ENCODE results near the gene SCNM1.

SCNM1 gene

GRCh38 chr1:151165738-151166504 is at the start of gene SCNM1, which contains the start of gene LYSMD1:
TSS of gene SCNM1 (plus strand) at chr1:151166144. CDS start at chr1:151166153, 9 bp downstream.
TSS of gene LYSMD1 (minus strand) at chr1:151165902. CDS start at chr1:151165258, 644 bp downstream.
- DNase-seq (ENCODE audit: low read depth in 2 of 2): peak; percentile 98

GRCh38 chr1:151124763-151125403 is 41.1 kb upstream of the SCNM1 start:
- no peak for DNase-seq (ENCODE audit: low read depth in 2 of 2)

- DNase-seq (ENCODE audit: low read depth in 2 of 2): no peak
These were observed 37.1 kb upstream of the SCNM1 start for GRCh38 chr1:151128800-151129199.

- DNase-seq (ENCODE audit: low read depth in 2 of 2): peak; percentile 70 to 77
These were observed 34.9 kb upstream of the SCNM1 start for GRCh38 chr1:151130987-151131586.

GRCh38 chr1:151131701-151132334 is 34.1 kb upstream of the SCNM1 start:
- no peak for DNase-seq (ENCODE audit: low read depth in 2 of 2)

GRCh38 chr1:151132335-151133017 is 33.5 kb upstream of the SCNM1 start:
- DNase-seq (ENCODE audit: low read depth in 2 of 2): no peak

- DNase-seq (ENCODE audit: low read depth in 2 of 2): no peak
These were observed 32.7 kb upstream of the SCNM1 start for GRCh38 chr1:151133018-151133806.

- no peak for DNase-seq (ENCODE audit: low read depth in 2 of 2)
These were observed 31.5 kb upstream of the SCNM1 start for GRCh38 chr1:151134396-151134795.

GRCh38 chr1:151134991-151135390 is 31.0 kb upstream of the SCNM1 start:
- no peak for DNase-seq (ENCODE audit: low read depth in 2 of 2)

GRCh38 chr1:151135433-151136385 is 30.2 kb upstream of the SCNM1 start:
- DNase-seq (ENCODE audit: low read depth in 2 of 2): no peak

- no peak for DNase-seq (ENCODE audit: low read depth in 2 of 2)
These were observed 28.2 kb upstream of the SCNM1 start for GRCh38 chr1:151137789-151138188.

GRCh38 chr1:151142411-151143056 is 23.4 kb upstream of the SCNM1 start:
- no peak for DNase-seq (ENCODE audit: low read depth in 2 of 2)

- no peak for DNase-seq (ENCODE audit: low read depth in 2 of 2)
These were observed 22.9 kb upstream of the SCNM1 start for GRCh38 chr1:151143057-151143435.

- no peak for DNase-seq (ENCODE audit: low read depth in 2 of 2)
These were observed 22.0 kb upstream of the SCNM1 start for GRCh38 chr1:151143986-151144385.

GRCh38 chr1:151144474-151145303 is 21.3 kb upstream of the SCNM1 start:
- DNase-seq (ENCODE audit: low read depth in 2 of 2): no peak

- DNase-seq (ENCODE audit: low read depth in 2 of 2): no peak
These were observed 20.5 kb upstream of the SCNM1 start for GRCh38 chr1:151145304-151146071.

- no peak for DNase-seq (ENCODE audit: low read depth in 2 of 2)
These were observed 19.9 kb upstream of the SCNM1 start for GRCh38 chr1:151146072-151146411.

Measured in fibroblast of skin of left biceps (primary cell).